WTC11 (cell line): ENCODE measurements around the gene SMARCE1. TPM values are rescaled to one million over a fixed set of nuclear protein-coding genes. Genes with fewer than 3 reads are reported as not detected.
"Not testable (repeated sequence)": the region's sequence is repeated elsewhere in the genome, so short reads cannot be mapped to it uniquely, and the experiment has no call there.

Experiments used
- ATAC-seq: fragments of 200-7000 bp; cut with Tn5 transposase; 2 replicates; pipeline ENCODE4 v1.10.0; 2021; ENCODE audit warnings: mild to moderate bottlenecking, moderate library complexity
- CTCF ChIA-PET: fragments of 300-600 bp; sonication (Branson Sonifier 250); formaldehyde crosslinking; loops from one replicate; lab custom pipeline; 2021; ENCODE audit warnings: antibody characterized with exemption; lab: Charles Lee
- POLR2A ChIA-PET: fragments of 350-600 bp; sonication (Branson Sonifier 250); formaldehyde crosslinking; loops from one replicate; lab custom pipeline; 2021; ENCODE audit warnings: antibody characterized with exemption; lab: Charles Lee
- DNase-seq: peaks from one replicate; pipeline ENCODE4 v3.0.0; 2021; ENCODE audit warnings: low spot score
- H3K27ac Mint-ChIP-seq: 2 replicates; pipeline ENCODE4 v1.8.0; 2021; ENCODE audit warnings: mixed read lengths
- H3K27me3 Mint-ChIP-seq: 2 replicates; pipeline ENCODE4 v1.8.0; 2021; ENCODE audit warnings: low read depth, mild to moderate bottlenecking, moderate library complexity, mixed read lengths
- H3K36me3 Mint-ChIP-seq: 2 replicates; pipeline ENCODE4 v1.8.0; 2021; ENCODE audit warnings: mixed read lengths
- H3K4me1 Mint-ChIP-seq: 2 replicates; pipeline ENCODE4 v1.8.0; 2022; ENCODE audit warnings: mixed read lengths
- H3K4me3 Mint-ChIP-seq: 2 replicates; pipeline ENCODE4 v1.8.0; 2021; ENCODE audit warnings: mild to moderate bottlenecking, moderate library complexity, mixed read lengths
- H3K9me3 Mint-ChIP-seq: 2 replicates; pipeline ENCODE4 v1.8.0; 2021; ENCODE audit warnings: mixed read lengths
- ATF3 ChIP-seq: sonication (generic); formaldehyde crosslinking; conservative IDR thresholded peaks from 2 replicates; pipeline ENCODE4 v1.8.1; 2022; ENCODE audit warnings: mild to moderate bottlenecking, missing genetic modification reagents
- CBFB ChIP-seq: sonication (generic); formaldehyde crosslinking; IDR thresholded peaks from 2 replicates; pipeline ENCODE4 v1.8.1; 2022; ENCODE audit warnings: mild to moderate bottlenecking, low read depth, missing genetic modification reagents
- E2F4 ChIP-seq: sonication (generic); formaldehyde crosslinking; IDR thresholded peaks from 2 replicates; pipeline ENCODE4 v1.8.1; 2022; ENCODE audit warnings: low read depth, mild to moderate bottlenecking, moderate library complexity, missing genetic modification reagents, borderline replicate concordance
- ERG ChIP-seq: fragments of 250-450 bp; sonication (Bioruptor Pico); IDR thresholded peaks from 2 replicates; pipeline ENCODE4 v1.8.0; 2021; ENCODE audit warnings: mild to moderate bottlenecking
- GRHL2 ChIP-seq: fragments of 250-450 bp; sonication (Bioruptor Pico); IDR thresholded peaks from 2 replicates; pipeline ENCODE4 v1.8.0; 2022; ENCODE audit warnings: mild to moderate bottlenecking, moderate library complexity; ENCODE audit not compliant: insufficient replicate concordance, severe bottlenecking
- MAX ChIP-seq: sonication (generic); formaldehyde crosslinking; IDR thresholded peaks from 2 replicates; pipeline ENCODE4 v1.8.0; 2022; ENCODE audit warnings: mild to moderate bottlenecking, missing genetic modification reagents
- NFATC4 ChIP-seq: fragments of 250-450 bp; sonication (Bioruptor Pico); IDR thresholded peaks from 2 replicates; pipeline ENCODE4 v1.9.0; 2021; ENCODE audit warnings: mild to moderate bottlenecking
- NFYB ChIP-seq: sonication (generic); formaldehyde crosslinking; conservative IDR thresholded peaks from 2 replicates; pipeline ENCODE4 v1.8.0; 2022; ENCODE audit warnings: low read depth, missing genetic modification reagents
- PREB ChIP-seq: sonication (generic); formaldehyde crosslinking; IDR thresholded peaks from 2 replicates; pipeline ENCODE4 v1.8.1; 2022; ENCODE audit warnings: mild to moderate bottlenecking, missing genetic modification reagents, moderate library complexity, borderline replicate concordance
- TCF7 ChIP-seq: sonication (generic); formaldehyde crosslinking; IDR thresholded peaks from 2 replicates; pipeline ENCODE4 v1.8.0; 2022; ENCODE audit warnings: mild to moderate bottlenecking, low read depth, missing genetic modification reagents, moderate library complexity
- USF2 ChIP-seq: sonication (generic); formaldehyde crosslinking; IDR thresholded peaks from 2 replicates; pipeline ENCODE4 v1.8.1; 2023; ENCODE audit warnings: mild to moderate bottlenecking, missing genetic modification reagents, moderate library complexity
- ZBTB21 ChIP-seq: sonication (generic); formaldehyde crosslinking; IDR thresholded peaks from 2 replicates; pipeline ENCODE4 v1.8.1; 2023; ENCODE audit warnings: mild to moderate bottlenecking, missing genetic modification reagents, borderline replicate concordance
- ZNF121 ChIP-seq: sonication (generic); formaldehyde crosslinking; IDR thresholded peaks from 2 replicates; pipeline ENCODE4 v1.8.0; 2023; ENCODE audit warnings: missing genetic modification reagents
- ZNF317 ChIP-seq: sonication (generic); formaldehyde crosslinking; IDR thresholded peaks from 2 replicates; pipeline ENCODE4 v1.8.1; 2023; ENCODE audit warnings: low read depth, mild to moderate bottlenecking, moderate library complexity, missing genetic modification reagents, borderline replicate concordance
- total RNA-seq: library from RNA; stranded (reverse); gene quantifications from 3 replicates; pipeline ENCODE4 v1.2.3, GENCODE V29; 2021
- TF ChIP-seq, protein P1 (sequence below): sonication (generic); formaldehyde crosslinking; IDR thresholded peaks from 2 replicates; pipeline ENCODE4 v1.8.1; 2022; ENCODE audit warnings: mild to moderate bottlenecking, moderate library complexity, missing genetic modification reagents
- TF ChIP-seq, protein P2 (sequence below): fragments of 200-600 bp; IDR thresholded peaks from 2 replicates; pipeline ENCODE4 v1.8.0; 2022; ENCODE audit warnings: antibody characterized with exemption
- TF ChIP-seq, protein P3 (sequence below): fragments of 250-450 bp; sonication (Bioruptor Pico); IDR thresholded peaks from 2 replicates; pipeline ENCODE4 v1.9.0; 2021; ENCODE audit warnings: moderate library complexity, mild to moderate bottlenecking, inconsistent platforms, borderline replicate concordance

Gene SMARCE1
- total RNA-seq, 1 experiment from 2014 or later = 109 TPM

GRCh38 chr17:40590742-40591141, 56.9 kb downstream of the SMARCE1 start (continued):
- TF ChIP-seq, protein P1, sequence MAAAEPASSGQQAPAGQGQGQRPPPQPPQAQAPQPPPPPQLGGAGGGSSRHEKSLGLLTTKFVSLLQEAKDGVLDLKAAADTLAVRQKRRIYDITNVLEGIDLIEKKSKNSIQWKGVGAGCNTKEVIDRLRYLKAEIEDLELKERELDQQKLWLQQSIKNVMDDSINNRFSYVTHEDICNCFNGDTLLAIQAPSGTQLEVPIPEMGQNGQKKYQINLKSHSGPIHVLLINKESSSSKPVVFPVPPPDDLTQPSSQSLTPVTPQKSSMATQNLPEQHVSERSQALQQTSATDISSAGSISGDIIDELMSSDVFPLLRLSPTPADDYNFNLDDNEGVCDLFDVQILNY (CRISPR knock-in tag) = no peak
- TF ChIP-seq MAX (CRISPR knock-in tag) (no peak), PREB (CRISPR knock-in tag) (no peak)

DNA sequence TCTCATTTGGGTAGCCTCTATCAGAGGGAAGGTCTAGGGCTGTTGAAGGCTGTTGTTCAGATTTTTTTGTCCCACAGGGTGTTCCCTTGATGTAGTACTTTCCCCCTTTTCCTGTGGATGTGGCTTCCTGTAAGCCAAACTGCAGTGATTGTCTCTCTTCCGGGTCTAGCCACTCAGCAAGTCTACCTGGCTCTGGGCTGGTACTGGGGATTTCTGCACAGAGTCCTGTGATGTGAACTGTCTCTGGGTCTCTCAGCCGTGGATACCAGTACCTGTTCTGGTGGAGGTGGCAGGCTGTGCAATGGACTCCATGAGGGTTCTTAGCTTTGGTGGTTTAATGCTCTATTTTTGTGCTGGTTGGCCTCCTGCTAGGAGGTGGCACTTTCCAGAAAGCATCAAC, 59.1 kb downstream of the SMARCE1 start:
- no peak overlapping the region for H3K27ac Mint-ChIP-seq
- no peak overlapping the region for H3K4me3 Mint-ChIP-seq
- TF ChIP-seq ERG (CRISPR knock-in tag) (no peak), NFATC4 (CRISPR knock-in tag) (no peak), E2F4 (no peak), ZNF121 (CRISPR knock-in tag) (no peak)
- DNase-seq (no peak), ATAC-seq (no peak)
- POLR2A ChIA-PET = no interaction called here
- peaks cover 18% of the 10 kb centered on the region for H3K9me3 Mint-ChIP-seq
- CTCF ChIA-PET = no interaction called here
- no peaks in the 10 kb centered on the region for H3K4me1 Mint-ChIP-seq
- H3K27me3 Mint-ChIP-seq = peaks cover 23% of the 10 kb centered on the region
- peaks cover 8% of the 10 kb centered on the region; the same call in 1 of the 2 replicates for H3K36me3 Mint-ChIP-seq

- H3K4me3 Mint-ChIP-seq, H3K36me3 Mint-ChIP-seq, ATAC-seq, H3K27ac Mint-ChIP-seq, DNase-seq, CTCF ChIA-PET, H3K4me1 Mint-ChIP-seq, POLR2A ChIA-PET: not testable (repeated sequence)
- H3K9me3 Mint-ChIP-seq = peaks cover 19% of the 10 kb centered on the region
- peaks cover 23% of the 10 kb centered on the region for H3K27me3 Mint-ChIP-seq
These were observed 61.4 kb downstream of the SMARCE1 start for GRCh38 chr17:40586264-40586663.

DNA sequence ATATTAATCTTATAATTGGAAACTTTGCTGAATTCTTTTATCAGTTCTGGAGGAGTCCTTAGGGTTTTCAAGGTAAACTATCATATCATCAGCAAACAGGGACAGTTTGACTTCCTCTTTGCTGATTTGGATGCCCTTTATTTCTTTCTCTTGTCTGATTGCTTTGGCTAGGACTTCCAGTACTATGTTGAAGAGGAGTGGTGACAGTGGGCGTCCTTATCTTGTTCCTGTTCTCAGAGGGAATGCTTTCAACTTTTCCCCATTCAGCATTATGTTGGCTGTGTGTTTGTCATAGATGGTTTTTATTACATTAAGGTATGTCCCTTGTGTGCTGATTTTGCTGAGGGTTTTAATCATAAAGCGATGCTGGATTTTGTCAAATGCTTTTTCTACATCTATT, 62.7 kb downstream of the SMARCE1 start:
- DNase-seq, ATAC-seq, H3K27ac Mint-ChIP-seq, POLR2A ChIA-PET, CTCF ChIA-PET, H3K4me1 Mint-ChIP-seq, H3K36me3 Mint-ChIP-seq, H3K4me3 Mint-ChIP-seq: not testable (repeated sequence)
- H3K9me3 Mint-ChIP-seq = peaks cover 19% of the 10 kb centered on the region
- H3K27me3 Mint-ChIP-seq = peaks cover 17% of the 10 kb centered on the region

DNA sequence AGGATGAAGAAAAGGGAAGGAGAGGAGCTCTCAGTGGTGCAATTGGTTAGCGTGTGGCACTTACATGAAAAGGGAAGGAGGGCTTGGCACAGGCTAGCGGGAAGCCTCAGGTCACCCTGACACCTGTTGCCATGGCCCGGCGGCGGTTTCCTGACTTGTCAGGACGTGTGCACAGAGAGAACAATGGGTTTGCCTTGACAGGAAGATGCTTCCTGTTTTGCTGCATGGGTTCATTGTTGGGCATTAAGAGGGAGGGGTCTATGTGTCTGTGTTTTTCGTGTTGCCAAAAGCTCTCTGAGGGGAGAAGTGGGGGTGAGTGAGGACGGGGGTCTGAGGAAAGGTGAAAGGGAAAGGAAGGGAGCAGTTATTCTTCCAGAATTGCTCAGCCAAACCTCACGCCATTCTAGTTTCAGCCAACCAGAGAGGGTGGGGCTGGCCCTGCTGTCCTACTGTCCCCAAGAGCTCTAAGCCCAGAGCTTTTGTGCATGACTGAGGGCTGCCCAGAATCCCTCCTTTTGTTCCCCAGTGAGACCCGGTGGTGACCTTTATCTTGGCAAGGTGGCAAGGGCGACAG, 65.2 kb downstream of the SMARCE1 start:
- DNase-seq = no peak
- ATAC-seq = no peak; the same call in 1 of the 2 replicates
- Mint-ChIP-seq H3K36me3 (peaks cover 8% of the 10 kb centered on the region; the same call in 1 of the 2 replicates), H3K9me3 (peaks cover 19% of the 10 kb centered on the region), H3K27ac (no peak overlapping the region), H3K4me1 (peaks cover 7% of the 10 kb centered on the region), H3K27me3 (peaks cover 15% of the 10 kb centered on the region), H3K4me3 (no peak overlapping the region)
- TF ChIP-seq GRHL2 (CRISPR knock-in tag) = no peak
- TF ChIP-seq, protein P2, sequence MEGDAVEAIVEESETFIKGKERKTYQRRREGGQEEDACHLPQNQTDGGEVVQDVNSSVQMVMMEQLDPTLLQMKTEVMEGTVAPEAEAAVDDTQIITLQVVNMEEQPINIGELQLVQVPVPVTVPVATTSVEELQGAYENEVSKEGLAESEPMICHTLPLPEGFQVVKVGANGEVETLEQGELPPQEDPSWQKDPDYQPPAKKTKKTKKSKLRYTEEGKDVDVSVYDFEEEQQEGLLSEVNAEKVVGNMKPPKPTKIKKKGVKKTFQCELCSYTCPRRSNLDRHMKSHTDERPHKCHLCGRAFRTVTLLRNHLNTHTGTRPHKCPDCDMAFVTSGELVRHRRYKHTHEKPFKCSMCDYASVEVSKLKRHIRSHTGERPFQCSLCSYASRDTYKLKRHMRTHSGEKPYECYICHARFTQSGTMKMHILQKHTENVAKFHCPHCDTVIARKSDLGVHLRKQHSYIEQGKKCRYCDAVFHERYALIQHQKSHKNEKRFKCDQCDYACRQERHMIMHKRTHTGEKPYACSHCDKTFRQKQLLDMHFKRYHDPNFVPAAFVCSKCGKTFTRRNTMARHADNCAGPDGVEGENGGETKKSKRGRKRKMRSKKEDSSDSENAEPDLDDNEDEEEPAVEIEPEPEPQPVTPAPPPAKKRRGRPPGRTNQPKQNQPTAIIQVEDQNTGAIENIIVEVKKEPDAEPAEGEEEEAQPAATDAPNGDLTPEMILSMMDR = no peak
- TF ChIP-seq, protein P3, sequence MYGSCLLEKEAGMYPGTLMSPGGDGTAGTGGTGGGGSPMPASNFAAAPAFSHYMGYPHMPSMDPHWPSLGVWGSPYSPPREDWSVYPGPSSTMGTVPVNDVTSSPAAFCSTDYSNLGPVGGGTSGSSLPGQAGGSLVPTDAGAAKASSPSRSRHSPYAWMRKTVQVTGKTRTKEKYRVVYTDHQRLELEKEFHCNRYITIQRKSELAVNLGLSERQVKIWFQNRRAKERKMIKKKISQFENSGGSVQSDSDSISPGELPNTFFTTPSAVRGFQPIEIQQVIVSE (CRISPR knock-in tag) = no peak
- TF ChIP-seq TCF7 (CRISPR knock-in tag) = no peak
- TF ChIP-seq ATF3 = no peak
- TF ChIP-seq NFYB (CRISPR knock-in tag) = no peak
- TF ChIP-seq ZBTB21 (CRISPR knock-in tag) = no peak
- TF ChIP-seq CBFB (CRISPR knock-in tag) = no peak
- TF ChIP-seq ZNF317 (CRISPR knock-in tag) = no peak
- no peak for TF ChIP-seq USF2
- CTCF ChIA-PET = interaction anchor here (0.7 to 1.4 kb wide), 2 partner anchors 33 to 132 kb away, joined by 3 to 4 read pairs; no protein-coding TSS in a partner anchor
- POLR2A ChIA-PET = no interaction called here
